Liver (tissue), 3 donors: ENCODE data around the gene ARAP3.

ENCODE experiments used
- GABPA ChIP-seq, 2 donors: IDR thresholded peaks in 1 of 2; conservative IDR thresholded peaks in 1 of 2; 2 replicates each; pipeline ENCODE4 v1.6.1; 2016; ENCODE audit warnings: antibody characterized with exemption in 2 of 2, mild to moderate bottlenecking in 1 of 2, moderate library complexity in 1 of 2
- JUND ChIP-seq, 2 donors: IDR thresholded peaks; 2 replicates each; pipeline ENCODE4 v1.6.1; 2016; ENCODE audit warnings: antibody characterized with exemption in 2 of 2
- RAD21 ChIP-seq, 2 donors: IDR thresholded peaks; 2 replicates each; pipeline ENCODE4 v1.6.1; 2016; ENCODE audit warnings: antibody characterized with exemption in 2 of 2, mild to moderate bottlenecking in 2 of 2
- REST ChIP-seq: IDR thresholded peaks from 2 replicates; pipeline ENCODE4 v1.6.1; 2016; ENCODE audit warnings: antibody characterized with exemption, mild to moderate bottlenecking
- YY1 ChIP-seq: IDR thresholded peaks from 2 replicates; pipeline ENCODE4 v1.6.1; 2016; ENCODE audit warnings: antibody characterized with exemption, mild to moderate bottlenecking
- TF ChIP-seq, protein P1 (sequence below): fragments of 150-350 bp; IDR thresholded peaks from 2 replicates; pipeline ENCODE4 v1.5.1; 2017; ENCODE audit warnings: improper control_type of control experiment, low read depth, low read length; ENCODE audit not compliant: missing input control
- TF ChIP-seq, protein P2 (sequence below): IDR thresholded peaks from 2 replicates; pipeline ENCODE4 v1.6.1; 2016; ENCODE audit warnings: antibody characterized with exemption
- donor health status: healthy.
- donor health status: healthy.

DNA sequence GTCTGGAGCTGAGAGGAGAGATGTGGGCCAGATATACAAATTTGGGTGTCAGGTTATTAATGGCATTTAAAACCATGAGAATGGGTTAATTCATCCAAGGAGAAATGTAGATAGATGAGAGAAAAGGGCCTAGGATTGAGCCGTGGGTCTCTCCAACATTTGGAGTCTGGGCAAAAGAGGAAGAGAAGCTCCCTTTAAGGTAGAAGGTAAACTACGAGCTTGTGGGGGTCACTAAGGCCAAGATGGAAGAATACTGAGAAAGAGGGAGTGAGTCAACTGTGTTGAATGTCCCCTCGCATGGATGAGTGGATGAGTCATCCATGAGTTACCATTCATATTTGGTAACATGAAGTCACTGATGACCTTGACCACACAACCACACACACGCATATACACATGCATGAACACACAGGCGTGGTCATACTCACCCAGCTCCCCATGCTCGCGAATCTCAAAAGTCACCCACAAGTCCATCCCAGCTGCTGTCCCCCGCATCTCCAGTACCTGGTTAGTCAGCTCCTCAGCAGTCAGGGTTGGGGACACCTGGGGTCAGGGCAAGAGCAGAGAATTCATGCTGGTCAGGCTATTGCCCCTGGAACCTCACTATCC, 24.0 kb downstream of the ARAP3 start:
- TF ChIP-seq, protein P1, sequence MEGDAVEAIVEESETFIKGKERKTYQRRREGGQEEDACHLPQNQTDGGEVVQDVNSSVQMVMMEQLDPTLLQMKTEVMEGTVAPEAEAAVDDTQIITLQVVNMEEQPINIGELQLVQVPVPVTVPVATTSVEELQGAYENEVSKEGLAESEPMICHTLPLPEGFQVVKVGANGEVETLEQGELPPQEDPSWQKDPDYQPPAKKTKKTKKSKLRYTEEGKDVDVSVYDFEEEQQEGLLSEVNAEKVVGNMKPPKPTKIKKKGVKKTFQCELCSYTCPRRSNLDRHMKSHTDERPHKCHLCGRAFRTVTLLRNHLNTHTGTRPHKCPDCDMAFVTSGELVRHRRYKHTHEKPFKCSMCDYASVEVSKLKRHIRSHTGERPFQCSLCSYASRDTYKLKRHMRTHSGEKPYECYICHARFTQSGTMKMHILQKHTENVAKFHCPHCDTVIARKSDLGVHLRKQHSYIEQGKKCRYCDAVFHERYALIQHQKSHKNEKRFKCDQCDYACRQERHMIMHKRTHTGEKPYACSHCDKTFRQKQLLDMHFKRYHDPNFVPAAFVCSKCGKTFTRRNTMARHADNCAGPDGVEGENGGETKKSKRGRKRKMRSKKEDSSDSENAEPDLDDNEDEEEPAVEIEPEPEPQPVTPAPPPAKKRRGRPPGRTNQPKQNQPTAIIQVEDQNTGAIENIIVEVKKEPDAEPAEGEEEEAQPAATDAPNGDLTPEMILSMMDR, result no peak
- TF ChIP-seq, protein P2, sequence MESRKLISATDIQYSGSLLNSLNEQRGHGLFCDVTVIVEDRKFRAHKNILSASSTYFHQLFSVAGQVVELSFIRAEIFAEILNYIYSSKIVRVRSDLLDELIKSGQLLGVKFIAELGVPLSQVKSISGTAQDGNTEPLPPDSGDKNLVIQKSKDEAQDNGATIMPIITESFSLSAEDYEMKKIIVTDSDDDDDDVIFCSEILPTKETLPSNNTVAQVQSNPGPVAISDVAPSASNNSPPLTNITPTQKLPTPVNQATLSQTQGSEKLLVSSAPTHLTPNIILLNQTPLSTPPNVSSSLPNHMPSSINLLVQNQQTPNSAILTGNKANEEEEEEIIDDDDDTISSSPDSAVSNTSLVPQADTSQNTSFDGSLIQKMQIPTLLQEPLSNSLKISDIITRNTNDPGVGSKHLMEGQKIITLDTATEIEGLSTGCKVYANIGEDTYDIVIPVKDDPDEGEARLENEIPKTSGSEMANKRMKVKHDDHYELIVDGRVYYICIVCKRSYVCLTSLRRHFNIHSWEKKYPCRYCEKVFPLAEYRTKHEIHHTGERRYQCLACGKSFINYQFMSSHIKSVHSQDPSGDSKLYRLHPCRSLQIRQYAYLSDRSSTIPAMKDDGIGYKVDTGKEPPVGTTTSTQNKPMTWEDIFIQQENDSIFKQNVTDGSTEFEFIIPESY, result no peak
- no peak for TF ChIP-seq GABPA (IDR thresholded peaks at IDR 0.05 in 1 of 2, conservative IDR thresholded peaks at IDR 0.05 in 1 of 2)
- no peak for TF ChIP-seq JUND (IDR thresholded peaks at IDR 0.05)
- TF ChIP-seq RAD21 (IDR thresholded peaks at IDR 0.05), result no peak
- no peak for TF ChIP-seq REST
- no peak for TF ChIP-seq YY1
